Hematopoietic multipotent progenitor cell treated with erythropoietin and hydrocortisone succinate and interleukin-3 and kit ligand, for 6 days (in vitro differentiated cells): ENCODE data around the gene PARVA.
A peak's percentile ranks its signal among the peaks of the same experiment; 100 is the strongest.

ENCODE experiments used
- DNase-seq: peaks from one replicate; pipeline ENCODE4 v3.0.0-alpha.2; 2015

PARVA gene

GRCh38 chr11:12464303-12464702 is 86.9 kb downstream of the PARVA start:
- DNase-seq, result no peak

- DNase-seq, result no peak
These were observed 88.0 kb downstream of the PARVA start for GRCh38 chr11:12465332-12465731.

GRCh38 chr11:12467610-12468009 is 90.2 kb downstream of the PARVA start:
- DNase-seq, result peak; percentile 2

- DNase-seq, result no peak
These were observed 92.1 kb downstream of the PARVA start for GRCh38 chr11:12469451-12469850.

GRCh38 chr11:12470236-12470635 is 92.9 kb downstream of the PARVA start:
- no peak for DNase-seq

- DNase-seq, result no peak
These were observed 95.1 kb downstream of the PARVA start for GRCh38 chr11:12472401-12473005.

GRCh38 chr11:12473381-12473780 is 96.0 kb downstream of the PARVA start:
- DNase-seq, result no peak

- no peak for DNase-seq
These were observed 97.5 kb downstream of the PARVA start for GRCh38 chr11:12474871-12475270.

- DNase-seq, result no peak
These were observed 101.4 kb downstream of the PARVA start for GRCh38 chr11:12478743-12479142.

GRCh38 chr11:12480401-12480800 is 103.0 kb downstream of the PARVA start:
- no peak for DNase-seq

- no peak for DNase-seq
These were observed 105.5 kb downstream of the PARVA start for GRCh38 chr11:12482839-12483238.

- no peak for DNase-seq
These were observed 106.2 kb downstream of the PARVA start for GRCh38 chr11:12483604-12484003.

GRCh38 chr11:12485328-12485727 is 108.0 kb downstream of the PARVA start:
- no peak for DNase-seq

GRCh38 chr11:12489246-12489772 is 111.9 kb downstream of the PARVA start:
- DNase-seq, result no peak

- peak; percentile 49 for DNase-seq
These were observed 117.3 kb downstream of the PARVA start for GRCh38 chr11:12494699-12495098.

- no peak for DNase-seq
These were observed 119.0 kb downstream of the PARVA start for GRCh38 chr11:12496181-12497025.

- no peak for DNase-seq
These were observed 120.1 kb downstream of the PARVA start for GRCh38 chr11:12497431-12497830.

GRCh38 chr11:12499071-12499470 is 121.7 kb downstream of the PARVA start:
- no peak for DNase-seq

GRCh38 chr11:12502046-12502445 is 124.7 kb downstream of the PARVA start:
- DNase-seq, result no peak

- DNase-seq, result no peak
These were observed 125.7 kb downstream of the PARVA start for GRCh38 chr11:12503039-12503484.

GRCh38 chr11:12503886-12504285 is 126.5 kb downstream of the PARVA start:
- no peak for DNase-seq

GRCh38 chr11:12505183-12505582 is 127.8 kb downstream of the PARVA start:
- no peak for DNase-seq

GRCh38 chr11:12506404-12506921 is 129.1 kb downstream of the PARVA start:
- DNase-seq, result no peak

GRCh38 chr11:12507391-12507790 is 130.0 kb downstream of the PARVA start:
- no peak for DNase-seq
